Osteoblast (primary cell): ENCODE results near the gene TBL1X. TPM values are rescaled to one million over a fixed set of nuclear protein-coding genes. Genes with fewer than 3 reads are reported as not detected.

Experiments
- DNase-seq: peaks from one replicate; pipeline ENCODE4 v3.0.0; 2011; ENCODE audit warnings: low spot score, mixed read lengths; ENCODE audit not compliant: insufficient read length; ENCODE audit errors: missing footprints
- H2AFZ ChIP-seq: 2 replicates; pipeline ENCODE4 v1.6.0; 2011; ENCODE audit warnings: mild to moderate bottlenecking, low read length
- H3K27ac ChIP-seq: 2 replicates; pipeline ENCODE4 v1.5.1; 2011; ENCODE audit warnings: mild to moderate bottlenecking, low read depth, low read length, moderate library complexity
- H3K27me3 ChIP-seq: 2 replicates; pipeline ENCODE4 v1.6.0; 2012; ENCODE audit warnings: mild to moderate bottlenecking, control low read depth, inconsistent platforms, low read length, moderate library complexity; ENCODE audit not compliant: insufficient read depth
- H3K36me3 ChIP-seq: 2 replicates; pipeline ENCODE4 v1.5.1; 2011; ENCODE audit warnings: mild to moderate bottlenecking, low read length, control low read depth, moderate library complexity; ENCODE audit not compliant: insufficient read depth
- H3K4me1 ChIP-seq: 2 replicates; pipeline ENCODE4 v1.5.1; 2011; ENCODE audit warnings: mild to moderate bottlenecking, low read length, control low read depth, moderate library complexity; ENCODE audit not compliant: insufficient read depth
- H3K4me2 ChIP-seq: 2 replicates; pipeline ENCODE4 v1.6.0; 2011; ENCODE audit warnings: mild to moderate bottlenecking, low read length; ENCODE audit not compliant: insufficient read depth
- H3K4me3 ChIP-seq: fragments of 200-600 bp; sonication (generic); 3 replicates; pipeline ENCODE4 v1.5.1; 2012; ENCODE audit warnings: mild to moderate bottlenecking, low read length, inconsistent platforms; ENCODE audit not compliant: insufficient read depth
- H3K79me2 ChIP-seq: 2 replicates; pipeline ENCODE4 v1.6.0; 2012; ENCODE audit warnings: mild to moderate bottlenecking, low read length, control low read depth, inconsistent platforms; ENCODE audit not compliant: insufficient read depth
- H3K9me3 ChIP-seq: 2 replicates; pipeline ENCODE4 v1.5.1; 2011; ENCODE audit warnings: low read depth, low read length, control low read depth
- H4K20me1 ChIP-seq: 2 replicates; pipeline ENCODE4 v1.6.0; 2012; ENCODE audit warnings: mild to moderate bottlenecking, low read length, control low read depth; ENCODE audit not compliant: insufficient read depth
- total RNA-seq: library from RNA; depleted of rRNA; stranded (reverse); fragments of >200 nt; gene quantifications from 2 replicates; pipeline ENCODE4 v1.2.3, GENCODE V29; 2012
- TF ChIP-seq, protein P1 (sequence below): IDR thresholded peaks from 2 replicates; pipeline ENCODE4 v1.5.1; 2011; ENCODE audit warnings: mild to moderate bottlenecking, low read depth, low read length, moderate library complexity; ENCODE audit errors: extremely low read depth

TBL1X gene
- total RNA-seq, 1 donor, result 15.2 TPM

DNA sequence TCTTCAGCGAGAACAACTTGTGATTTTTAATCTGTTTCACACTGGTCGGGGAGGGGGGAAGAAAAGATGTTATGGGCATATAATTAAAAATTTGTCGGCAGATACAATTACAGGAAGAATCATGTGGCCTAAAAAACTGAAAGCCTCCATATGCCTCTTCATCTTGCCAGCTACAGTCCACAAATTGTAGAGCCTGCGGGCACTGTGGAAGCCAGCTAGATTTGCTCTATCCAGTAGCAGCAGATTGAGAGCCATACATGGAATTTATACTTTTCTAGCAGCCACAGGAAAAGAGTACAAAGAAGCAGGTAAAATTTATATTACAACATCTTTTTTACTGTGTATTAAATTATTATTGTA, 147.3 kb downstream of the TBL1X start:
- H3K27ac ChIP-seq, result no peak overlapping the region

DNA sequence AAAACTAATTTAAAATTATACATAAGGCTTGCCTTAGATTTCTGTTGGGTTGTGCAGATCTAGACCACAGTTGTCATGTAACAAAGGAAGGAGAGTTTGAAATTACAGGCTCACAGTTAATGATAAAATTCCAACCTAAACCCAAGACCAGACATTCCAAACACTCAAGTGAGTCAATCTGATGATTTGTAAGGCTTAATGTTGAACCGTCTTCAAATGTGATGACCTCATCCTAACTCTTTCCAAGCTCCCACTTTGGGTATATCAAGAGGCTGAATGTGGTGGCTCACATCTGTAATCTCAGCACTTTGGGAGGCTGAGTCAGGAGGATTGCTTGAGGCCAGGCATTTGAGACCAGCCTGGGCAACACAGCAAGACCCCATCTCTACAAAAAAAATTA, 149.2 kb downstream of the TBL1X start:
- no peak overlapping the region for H2AFZ ChIP-seq
- TF ChIP-seq, protein P1, sequence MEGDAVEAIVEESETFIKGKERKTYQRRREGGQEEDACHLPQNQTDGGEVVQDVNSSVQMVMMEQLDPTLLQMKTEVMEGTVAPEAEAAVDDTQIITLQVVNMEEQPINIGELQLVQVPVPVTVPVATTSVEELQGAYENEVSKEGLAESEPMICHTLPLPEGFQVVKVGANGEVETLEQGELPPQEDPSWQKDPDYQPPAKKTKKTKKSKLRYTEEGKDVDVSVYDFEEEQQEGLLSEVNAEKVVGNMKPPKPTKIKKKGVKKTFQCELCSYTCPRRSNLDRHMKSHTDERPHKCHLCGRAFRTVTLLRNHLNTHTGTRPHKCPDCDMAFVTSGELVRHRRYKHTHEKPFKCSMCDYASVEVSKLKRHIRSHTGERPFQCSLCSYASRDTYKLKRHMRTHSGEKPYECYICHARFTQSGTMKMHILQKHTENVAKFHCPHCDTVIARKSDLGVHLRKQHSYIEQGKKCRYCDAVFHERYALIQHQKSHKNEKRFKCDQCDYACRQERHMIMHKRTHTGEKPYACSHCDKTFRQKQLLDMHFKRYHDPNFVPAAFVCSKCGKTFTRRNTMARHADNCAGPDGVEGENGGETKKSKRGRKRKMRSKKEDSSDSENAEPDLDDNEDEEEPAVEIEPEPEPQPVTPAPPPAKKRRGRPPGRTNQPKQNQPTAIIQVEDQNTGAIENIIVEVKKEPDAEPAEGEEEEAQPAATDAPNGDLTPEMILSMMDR, result no peak
- H4K20me1 ChIP-seq, result no peaks in the 10 kb centered on the region
- no peak overlapping the region for H3K27ac ChIP-seq
- no peak overlapping the region for H3K4me3 ChIP-seq
- no peaks in the 10 kb centered on the region for H3K79me2 ChIP-seq
- peaks cover 5% of the 10 kb centered on the region for H3K4me1 ChIP-seq
- peak; percentile 77 for DNase-seq
- H3K4me2 ChIP-seq, result no peak overlapping the region
- no peaks in the 10 kb centered on the region for H3K9me3 ChIP-seq
- no peaks in the 10 kb centered on the region for H3K36me3 ChIP-seq
- H3K27me3 ChIP-seq, result no peaks in the 10 kb centered on the region

More for the DNA sequence above, 147.3 kb downstream of the TBL1X start:
- H3K4me3 ChIP-seq, result no peak overlapping the region
- TF ChIP-seq, protein P1, result no peak
- peaks cover 5% of the 10 kb centered on the region for H3K4me1 ChIP-seq
- H3K27me3 ChIP-seq, result no peaks in the 10 kb centered on the region
- no peaks in the 10 kb centered on the region for H4K20me1 ChIP-seq
- no peaks in the 10 kb centered on the region for H3K36me3 ChIP-seq
- no peaks in the 10 kb centered on the region for H3K9me3 ChIP-seq
- no peaks in the 10 kb centered on the region for H3K79me2 ChIP-seq
- no peak overlapping the region for H3K4me2 ChIP-seq
- no peak for DNase-seq
- H2AFZ ChIP-seq, result no peak overlapping the region

DNA sequence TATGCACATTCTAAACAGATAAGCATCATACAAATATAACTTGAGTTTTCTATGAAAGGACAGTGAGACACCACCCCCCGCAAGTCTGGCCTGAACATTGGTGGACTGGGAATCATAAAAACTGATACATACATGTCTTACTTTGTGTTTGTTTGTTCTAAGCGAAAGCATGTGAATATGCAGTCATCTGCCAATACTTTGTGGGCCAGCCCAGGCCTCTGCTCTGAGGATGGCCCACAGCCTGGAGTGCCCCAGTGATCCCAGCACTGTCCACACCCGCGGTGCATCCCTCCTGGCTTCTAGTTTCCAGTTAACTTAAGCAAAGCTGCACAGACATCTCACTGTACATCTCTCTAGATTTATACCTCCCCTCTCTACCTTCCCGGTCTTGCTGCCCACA, 154.3 kb downstream of the TBL1X start:
- no peak overlapping the region for H3K27ac ChIP-seq
- no peaks in the 10 kb centered on the region for H3K27me3 ChIP-seq
- TF ChIP-seq, protein P1, result no peak
- no peak for DNase-seq
- no peaks in the 10 kb centered on the region for H3K79me2 ChIP-seq
- no peaks in the 10 kb centered on the region for H3K4me1 ChIP-seq
- no peak overlapping the region for H2AFZ ChIP-seq
- H3K4me2 ChIP-seq, result no peak overlapping the region
- H3K4me3 ChIP-seq, result no peak overlapping the region
- no peaks in the 10 kb centered on the region for H3K36me3 ChIP-seq
- H4K20me1 ChIP-seq, result no peaks in the 10 kb centered on the region
- no peaks in the 10 kb centered on the region for H3K9me3 ChIP-seq

DNA sequence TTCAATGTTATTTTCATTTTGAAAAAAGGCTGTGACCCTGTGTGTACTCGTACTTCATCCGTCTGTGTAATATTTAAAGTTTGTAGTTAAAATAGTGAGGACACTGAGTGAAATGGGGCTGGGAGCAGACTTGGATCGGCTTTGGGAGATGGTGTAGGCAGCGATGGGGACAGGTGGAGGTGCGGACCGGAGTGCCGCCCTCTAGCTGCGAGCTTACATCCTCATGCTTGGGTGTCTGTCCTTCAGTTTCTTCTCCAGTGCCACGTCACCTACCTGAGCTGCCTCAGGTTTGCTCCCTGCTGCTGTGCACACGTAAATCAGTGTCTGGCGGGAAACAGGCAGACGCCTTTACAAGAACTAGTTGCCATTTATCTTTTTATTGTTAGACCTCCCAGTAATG, 154.7 kb downstream of the TBL1X start:
- no peaks in the 10 kb centered on the region for H4K20me1 ChIP-seq
- no peaks in the 10 kb centered on the region for H3K36me3 ChIP-seq
- no peak overlapping the region for H3K4me2 ChIP-seq
- H3K4me1 ChIP-seq, result no peaks in the 10 kb centered on the region
- DNase-seq, result no peak
- no peak overlapping the region for H2AFZ ChIP-seq
- H3K4me3 ChIP-seq, result no peak overlapping the region
- TF ChIP-seq, protein P1, result no peak
- H3K27ac ChIP-seq, result no peak overlapping the region
- no peaks in the 10 kb centered on the region for H3K9me3 ChIP-seq
- H3K27me3 ChIP-seq, result no peaks in the 10 kb centered on the region
- no peaks in the 10 kb centered on the region for H3K79me2 ChIP-seq
